Cerebellar nuclear complex (tissue), 1 donor: ENCODE data around the gene CARD16.
"Not testable (repeated sequence)": the region's sequence is repeated elsewhere in the genome, so short reads cannot be mapped to it uniquely, and the experiment has no call there.

Experiments used
- DNase-seq, 2 experiments: peaks; one replicate each; lab custom pipeline; 2025; lab: John Stamatoyannopoulos, UW

The CARD16 gene

DNA sequence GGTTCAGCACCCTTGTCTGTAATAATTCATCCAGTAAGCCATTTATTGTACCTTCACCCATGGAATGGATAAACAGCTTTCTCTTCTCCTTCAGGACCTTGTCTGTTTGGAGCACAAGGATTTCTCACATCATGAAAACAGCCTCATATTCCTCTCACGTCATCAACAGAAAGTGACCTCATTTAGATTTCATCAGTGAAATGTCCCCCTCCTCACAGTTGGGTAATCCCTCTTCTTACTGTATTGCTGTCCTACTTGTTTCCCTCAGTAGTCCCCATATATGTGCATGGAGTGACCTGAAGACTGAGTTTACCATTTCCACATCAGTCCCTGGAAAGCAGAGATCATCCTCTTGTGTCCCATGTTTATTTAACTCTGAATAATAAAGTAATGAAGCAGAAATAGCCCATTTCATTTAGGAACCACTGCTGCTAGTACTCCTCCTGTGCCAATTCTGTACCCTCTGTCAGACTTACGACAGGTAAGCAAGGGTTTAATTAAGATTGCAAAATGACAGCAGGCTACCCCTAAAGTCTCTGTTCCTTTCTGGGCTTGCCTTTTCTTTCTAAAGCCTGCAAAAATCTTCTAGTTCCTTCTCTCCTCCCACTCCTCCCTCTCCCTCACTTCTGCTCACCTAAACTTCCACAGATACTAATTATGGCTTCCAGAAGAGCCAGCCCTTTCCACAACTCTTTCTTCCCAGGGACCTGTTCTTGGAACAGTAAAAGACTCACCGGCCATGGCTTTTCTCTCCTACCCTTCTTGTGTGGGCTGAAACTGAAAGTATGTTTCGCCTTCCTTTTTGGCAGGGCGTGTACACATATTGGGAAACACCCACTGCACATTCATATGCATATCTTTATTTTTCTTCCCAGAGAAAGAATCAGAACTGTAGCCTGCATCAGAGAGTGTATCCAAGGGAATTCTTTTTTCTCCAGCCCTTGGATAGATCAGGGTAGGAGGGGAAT, at the start of gene CARD16:
Gene CARD16 (minus strand): TSS at position 779 of the 968 bp plus-strand sequence. CDS start 38 bp downstream, at position 741.
- not testable (repeated sequence) for DNase-seq

DNA sequence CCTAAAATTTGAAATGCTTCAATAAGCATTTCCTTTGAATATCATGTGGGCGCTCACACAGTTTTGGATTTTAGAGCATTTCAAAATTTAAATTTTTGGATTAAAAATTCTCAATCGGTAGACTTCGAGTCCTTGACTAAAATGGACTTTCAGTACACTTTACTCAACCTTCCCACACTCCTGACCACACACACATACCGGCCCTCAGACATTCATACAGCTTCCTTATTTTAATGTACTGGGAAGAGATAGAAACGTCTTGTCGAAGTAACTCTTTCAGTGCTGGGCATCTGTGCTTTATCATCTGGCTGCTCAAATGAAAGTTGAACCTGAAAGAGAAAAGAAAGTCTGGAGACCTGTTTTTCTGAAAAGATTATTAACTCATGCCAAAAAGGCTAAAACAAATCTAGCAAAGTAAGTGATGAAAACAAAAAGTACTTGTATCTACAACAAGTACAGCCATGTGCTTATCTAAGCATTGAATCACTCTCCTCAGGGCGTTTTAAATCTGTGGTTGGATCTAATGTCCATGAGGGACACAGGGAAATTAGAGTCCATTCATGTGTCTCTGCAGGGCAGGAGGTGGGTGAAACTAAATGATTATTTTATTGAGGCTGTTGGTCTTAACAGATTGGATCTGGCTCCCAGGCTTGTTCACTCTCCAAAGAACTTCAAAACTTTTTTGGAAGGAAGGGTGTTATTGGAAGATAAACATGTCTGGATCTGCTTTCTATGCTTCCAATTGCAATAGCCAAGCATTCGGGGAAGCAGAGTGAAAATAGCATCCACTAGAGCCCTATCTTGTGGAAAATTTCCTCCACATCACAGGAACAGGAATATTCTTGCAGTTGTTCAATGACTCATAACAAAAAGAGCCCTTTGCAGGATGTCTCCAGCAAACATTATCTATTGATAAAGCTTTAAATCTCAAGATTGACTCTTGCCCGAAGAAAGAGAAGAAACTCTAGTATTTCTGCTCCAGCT, 47.4 kb upstream of the CARD16 start:
- no peak for DNase-seq

DNA sequence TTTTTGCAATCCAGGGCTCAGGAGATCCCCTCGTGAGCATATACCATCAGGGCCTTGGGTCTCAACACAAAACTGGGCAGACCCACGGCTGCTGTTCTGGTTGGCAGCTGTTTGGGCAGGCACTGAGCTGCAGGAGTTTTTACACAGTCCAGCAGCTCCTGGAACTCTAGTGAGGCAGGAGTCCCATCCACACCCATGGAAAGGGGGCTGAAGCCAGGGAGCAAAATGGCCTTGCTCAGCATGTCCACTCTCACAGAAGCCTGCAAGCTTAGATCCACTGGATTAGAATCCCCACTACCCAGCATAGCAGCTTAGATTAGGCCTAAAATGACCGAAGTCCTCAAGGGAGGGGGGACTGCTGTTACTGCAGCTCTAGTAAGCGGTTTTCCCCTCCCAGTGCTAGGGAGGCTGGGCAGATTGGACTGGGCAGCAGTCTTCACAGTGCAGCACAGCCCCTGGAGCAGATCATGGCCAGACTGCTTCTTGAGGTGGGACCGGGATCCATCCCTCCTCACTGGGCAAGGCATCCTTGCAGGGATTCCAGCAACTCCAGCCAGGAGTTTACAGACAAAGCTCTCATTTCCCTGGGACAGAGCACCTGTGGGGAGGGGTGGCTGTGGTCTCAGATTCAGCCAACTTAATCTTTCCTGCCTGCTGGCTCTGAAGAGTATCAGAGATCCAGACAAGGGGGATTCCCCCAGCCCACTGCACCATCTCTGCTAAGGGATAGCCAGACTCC, 36.4 kb upstream of the CARD16 start:
- no peak for DNase-seq

DNA sequence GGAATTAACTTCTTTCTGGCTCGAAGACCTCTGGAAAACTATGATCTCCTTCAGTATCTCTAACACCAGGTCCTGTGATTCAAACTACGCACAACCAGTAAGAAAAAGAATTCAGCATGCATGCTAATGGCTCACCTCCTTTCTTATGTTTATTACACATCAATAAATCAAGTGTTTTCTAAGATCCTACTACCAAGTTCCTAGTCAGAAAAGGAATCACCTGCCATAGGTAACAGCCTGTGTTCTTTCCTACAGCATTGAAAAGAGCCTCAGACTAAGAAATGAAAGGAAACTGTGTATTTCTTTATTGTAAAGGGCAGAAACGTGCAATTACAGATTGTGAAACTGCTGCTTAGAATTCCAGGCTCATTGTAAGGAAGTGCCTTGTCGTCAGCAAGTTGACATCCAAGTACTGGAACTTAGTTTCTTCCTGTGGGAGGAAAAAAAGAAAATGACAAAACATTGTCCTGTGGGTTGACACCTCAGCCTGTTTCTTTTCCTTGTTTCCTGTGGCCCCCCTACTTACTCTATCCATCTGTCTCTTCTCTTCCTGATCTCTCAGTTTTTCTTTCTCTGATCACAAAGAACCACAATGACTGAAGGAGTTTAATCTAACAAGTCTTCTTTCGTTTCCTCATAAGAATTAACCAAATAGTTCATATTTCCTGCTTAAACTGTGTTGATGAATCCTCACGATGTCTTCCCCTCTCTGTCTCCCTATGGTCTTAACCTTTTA, 35.2 kb upstream of the CARD16 start:
- not testable (repeated sequence) for DNase-seq

DNA sequence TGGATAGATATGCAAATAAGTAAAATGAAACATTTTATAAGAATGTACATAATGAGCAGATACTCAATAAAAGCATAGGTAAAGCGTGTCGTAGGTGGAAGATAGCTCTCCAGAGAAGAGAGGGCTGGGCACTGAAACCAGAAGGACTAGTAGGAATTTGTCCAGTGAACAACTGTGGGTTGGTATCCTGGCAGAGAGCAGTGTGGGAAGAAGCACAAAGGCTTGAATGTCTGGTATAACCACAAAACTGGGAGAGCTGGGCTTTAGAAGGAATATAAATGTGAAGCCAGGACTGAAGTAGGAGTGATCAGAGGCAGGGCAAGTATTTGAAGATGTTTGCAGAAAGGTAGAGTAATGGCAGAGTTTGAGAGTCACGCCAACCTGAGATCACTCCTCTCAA, 33.1 kb upstream of the CARD16 start:
- no peak for DNase-seq

DNA sequence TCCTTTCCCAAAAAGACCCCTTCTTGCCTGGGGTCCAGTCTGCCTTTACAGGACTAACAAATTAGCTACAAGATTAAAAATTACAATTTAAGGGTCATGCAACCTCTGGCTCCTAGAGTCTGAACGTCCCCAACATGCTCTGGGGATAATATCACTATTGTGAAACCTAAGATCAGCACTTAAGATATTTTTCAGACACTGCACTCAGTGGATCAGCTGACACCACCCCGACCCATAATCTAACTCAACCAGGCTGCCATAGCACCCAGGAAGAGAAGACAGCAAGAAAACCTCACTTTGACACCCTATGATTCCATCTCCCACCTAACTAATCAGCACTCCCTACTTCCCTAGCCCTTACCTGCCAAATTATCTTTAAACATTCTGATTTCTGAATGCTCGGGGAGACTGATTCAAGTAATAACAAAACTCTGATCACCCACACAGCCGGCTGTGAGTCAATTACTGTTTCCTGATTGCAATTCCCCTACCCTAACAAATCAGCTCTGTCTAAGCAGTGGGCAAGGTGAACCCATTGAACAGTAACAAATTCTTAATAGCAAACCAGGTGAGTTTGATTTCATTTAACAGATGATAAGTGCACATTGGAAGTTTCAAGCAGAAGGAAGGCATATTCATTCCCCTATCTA, 32.1 kb upstream of the CARD16 start:
- DNase-seq, result not testable (repeated sequence)

DNA sequence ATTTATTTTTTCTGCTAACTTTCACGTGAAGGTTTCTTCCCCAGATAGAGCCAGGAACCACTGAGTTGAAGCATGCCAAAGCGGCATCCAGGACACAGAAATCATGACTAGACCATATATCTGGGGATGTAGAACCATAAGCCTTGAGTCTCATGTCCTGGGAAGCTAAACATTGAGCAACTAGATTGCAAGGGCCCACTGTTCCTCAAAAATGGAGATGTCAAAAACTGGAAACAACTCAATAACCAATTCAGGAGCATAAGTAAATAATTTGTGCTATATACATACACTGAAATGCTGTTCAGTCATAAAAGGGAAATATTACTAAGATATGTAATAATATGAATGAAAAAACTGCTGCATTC, 29.0 kb upstream of the CARD16 start:
- DNase-seq, result no peak

DNA sequence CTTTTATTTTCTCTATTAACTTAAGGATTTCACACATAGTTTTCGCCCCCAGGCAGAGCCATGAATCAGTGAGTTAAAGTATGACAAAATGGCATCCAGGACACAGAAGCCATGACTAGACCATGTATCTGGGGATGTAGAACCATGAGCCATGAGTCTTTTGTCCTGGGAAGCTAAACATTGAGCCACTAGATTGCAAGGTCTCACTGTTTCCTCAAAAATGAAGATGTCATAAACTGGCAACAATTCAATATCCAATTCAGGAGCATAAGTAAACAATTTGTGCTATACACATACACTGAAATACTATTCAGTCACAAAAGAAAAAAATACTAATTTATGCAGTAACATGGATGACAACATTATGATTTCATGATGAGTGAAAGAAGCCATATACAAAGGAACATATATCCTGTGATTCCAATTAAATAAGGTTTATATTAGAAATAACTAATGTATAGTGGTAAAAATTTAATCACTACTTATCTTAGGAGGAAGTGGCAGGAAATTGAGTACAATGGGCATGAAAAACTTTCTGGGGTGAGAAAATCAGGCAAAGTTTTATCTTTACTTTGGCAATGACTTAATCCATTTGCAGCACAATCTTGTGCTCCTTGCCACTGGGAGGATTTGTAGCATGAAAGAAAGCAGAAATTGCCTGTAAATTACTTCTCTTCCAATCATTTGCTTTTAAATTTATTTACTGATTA, 28.5 kb upstream of the CARD16 start:
- no peak for DNase-seq

DNA sequence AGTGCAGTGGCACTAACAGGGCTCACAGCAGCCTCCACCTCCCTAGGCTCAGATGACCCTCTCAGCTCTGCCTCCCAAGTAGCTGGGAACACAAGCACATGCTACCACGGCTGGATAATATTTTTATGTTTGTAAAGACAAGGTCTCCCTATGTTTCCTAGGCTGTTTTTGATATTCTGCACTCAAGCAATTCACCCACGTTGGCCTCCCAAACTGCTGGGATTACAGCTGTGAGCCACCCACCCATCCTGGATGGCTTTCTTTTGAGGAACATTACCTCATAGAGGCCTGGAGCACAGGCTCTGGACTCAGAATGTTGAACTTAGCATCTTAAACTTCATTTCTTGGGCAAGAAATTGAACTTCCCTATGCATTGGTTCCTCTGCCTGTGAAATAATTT, 26.9 kb upstream of the CARD16 start:
- not testable (repeated sequence) for DNase-seq

DNA sequence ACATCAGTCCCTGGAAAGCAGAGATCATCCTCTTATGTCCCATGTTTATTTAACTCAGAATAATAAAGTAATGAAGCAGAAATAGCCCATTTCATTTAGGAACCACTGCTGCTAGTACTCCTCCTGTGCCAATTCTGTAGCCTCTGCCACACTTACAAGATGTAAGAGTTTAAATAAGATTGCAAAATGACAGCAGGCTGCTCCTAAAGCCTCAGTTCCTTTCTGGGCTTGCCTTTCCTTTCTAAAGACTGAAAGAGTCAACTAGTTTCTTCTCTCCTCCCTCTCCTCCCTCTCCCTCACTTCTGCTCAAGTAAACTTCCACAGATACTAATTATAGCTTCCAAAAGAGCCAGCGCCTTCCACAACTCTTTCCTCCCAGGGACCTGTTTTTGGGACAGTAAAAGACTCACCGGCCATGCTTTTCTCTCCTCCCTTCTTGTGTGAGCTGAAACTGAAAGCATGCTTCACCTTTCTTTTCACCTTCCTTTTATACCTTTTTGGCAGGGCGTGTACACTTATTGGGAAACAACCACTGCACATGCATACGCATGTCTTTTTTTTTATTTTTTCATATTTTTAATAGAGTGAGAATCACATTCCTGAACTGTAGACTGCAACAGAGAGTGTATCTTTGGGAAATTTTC, 26.1 kb upstream of the CARD16 start:
- no peak for DNase-seq

DNA sequence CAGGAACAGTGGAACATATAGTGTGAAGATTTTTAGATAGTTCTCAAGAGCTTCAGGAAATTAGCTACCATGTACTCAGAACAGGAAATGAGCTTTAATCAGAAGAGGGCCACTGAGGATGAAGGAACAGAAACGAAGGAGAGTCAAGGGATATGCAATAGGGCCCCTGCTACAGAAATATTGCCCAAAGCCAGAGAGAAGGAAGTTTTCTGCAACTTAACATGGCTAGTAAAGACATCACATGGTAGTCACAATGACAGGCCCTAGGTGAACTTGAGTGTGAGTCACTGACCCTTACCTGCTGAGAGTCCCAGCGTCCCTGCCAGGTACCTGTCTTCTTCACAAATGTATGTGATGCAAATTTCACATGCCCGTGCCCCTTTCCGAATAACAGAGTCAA, 25.2 kb upstream of the CARD16 start:
- no peak for DNase-seq

DNA sequence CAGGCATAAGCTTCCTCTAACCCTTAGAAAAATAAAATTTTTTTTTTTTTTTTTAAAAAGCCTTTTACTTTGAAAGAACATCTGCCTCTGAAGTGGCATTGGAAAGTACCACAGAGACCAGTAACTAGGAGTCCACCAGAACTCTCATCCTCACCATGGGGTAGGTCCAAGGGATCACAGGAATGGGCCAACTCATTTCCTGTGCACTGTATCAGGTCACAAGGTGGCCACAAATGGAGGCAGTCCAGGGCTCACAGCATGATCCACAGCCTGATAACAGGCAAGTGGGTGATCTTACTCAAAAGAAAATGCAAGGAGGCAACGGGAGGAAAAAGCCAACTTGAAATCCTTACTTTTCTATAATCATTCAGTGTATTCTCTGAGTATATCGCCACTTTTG, 24.6 kb upstream of the CARD16 start:
- not testable (repeated sequence) for DNase-seq

DNA sequence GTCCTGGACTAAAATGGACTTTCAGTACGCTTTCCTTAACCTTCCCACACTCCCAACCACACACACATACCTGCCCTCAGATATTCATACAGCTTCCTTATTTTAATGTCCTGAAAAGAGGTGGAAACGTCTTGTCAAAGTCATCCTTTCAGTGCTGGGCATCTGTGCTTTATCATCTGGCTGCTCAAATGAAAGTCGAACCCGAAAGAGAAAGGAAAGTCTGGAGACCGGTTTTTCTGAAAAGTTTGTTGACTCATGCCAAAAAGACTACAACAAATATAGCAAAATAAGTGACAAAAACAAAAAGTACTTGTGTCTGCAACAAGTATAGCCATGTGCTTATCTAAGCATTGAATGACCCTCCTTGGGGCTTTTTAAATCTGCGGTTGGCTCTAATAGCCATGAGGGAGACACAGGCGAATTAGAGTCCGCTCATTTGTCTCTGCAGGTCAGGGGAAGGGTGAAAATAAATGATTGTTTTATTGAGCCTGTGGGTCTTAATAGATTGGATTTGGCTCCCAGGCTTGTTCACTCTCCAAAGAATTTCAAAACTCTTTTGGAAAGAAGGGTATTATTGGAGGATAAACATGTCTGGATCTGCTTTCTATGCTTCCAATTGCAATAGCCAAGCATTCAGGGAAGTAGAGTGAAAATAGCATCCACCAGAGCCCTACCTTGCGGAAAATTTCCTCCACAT, 18.3 kb upstream of the CARD16 start:
- DNase-seq, result not testable (repeated sequence)

DNA sequence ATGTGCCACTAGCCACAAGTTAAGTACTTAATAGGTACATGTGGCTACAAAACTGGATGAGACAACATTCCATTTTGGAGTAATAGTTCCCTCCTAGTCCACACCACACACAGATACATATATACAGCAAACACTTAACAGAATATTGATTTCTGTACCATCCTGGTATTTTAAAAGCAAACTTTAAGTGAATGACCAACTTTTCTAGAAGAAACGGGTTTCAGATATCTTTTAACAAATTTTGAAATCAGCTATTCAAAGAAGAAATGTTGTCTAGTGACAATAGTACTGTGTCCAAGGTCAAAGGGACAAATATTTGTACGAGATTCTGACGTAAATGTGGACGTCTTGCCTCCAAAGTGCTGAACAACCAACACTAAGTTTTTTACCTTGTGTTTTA, 12.3 kb upstream of the CARD16 start:
- no peak for DNase-seq

DNA sequence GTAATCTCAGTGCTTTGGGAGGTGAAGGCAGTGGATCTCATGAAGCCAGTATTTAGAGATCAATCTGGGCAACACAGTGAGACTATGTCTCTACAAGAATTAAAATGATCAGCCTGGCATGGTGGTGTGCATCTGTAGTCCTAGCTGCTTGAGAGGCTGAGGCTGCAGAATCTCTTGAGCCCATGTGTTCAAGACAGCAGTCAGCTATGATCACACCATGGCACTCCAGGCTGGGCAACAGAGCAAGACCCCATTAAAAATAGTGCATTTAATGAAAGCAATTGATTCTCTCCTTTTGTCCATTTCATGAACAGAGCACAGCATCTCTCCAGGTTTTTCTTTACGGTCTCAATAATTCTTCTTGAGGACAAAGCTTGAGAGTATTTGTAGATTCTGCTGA, 11.3 kb upstream of the CARD16 start:
- DNase-seq, result no peak

DNA sequence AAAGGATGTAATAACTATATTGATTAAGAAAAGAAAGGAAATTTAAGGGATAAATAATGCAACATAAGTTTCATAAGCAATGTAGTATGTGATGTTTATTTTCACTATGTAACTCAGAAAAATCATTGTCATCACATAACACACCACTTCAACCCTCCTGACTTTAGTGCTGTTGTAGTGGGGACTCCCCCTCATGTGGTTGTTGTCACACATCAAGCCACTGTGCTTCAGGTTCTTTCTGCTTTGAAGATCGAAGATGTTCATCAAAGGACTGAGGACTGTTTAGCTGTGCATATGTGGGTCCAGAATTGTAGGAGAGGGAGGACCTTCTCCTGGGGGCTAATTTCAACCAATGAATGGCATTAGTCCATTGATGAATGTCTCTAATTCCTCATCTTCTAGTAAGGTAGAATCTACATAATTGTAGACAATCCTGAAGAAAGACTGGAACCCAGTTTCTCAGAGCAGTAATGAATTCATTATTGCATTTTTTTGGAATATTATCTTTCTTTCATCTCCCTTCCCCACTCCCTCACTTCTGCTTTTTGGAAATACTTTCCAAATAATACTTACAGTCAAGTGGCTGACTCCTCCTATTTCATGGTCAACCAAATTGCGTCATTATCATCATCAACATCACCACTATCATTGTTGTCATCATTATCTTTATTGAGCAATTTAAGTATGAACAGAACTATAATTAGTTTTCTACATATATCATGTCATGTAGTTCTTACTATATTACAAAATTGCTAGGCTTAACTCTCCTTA, 9.8 kb upstream of the CARD16 start:
- DNase-seq, result no peak

DNA sequence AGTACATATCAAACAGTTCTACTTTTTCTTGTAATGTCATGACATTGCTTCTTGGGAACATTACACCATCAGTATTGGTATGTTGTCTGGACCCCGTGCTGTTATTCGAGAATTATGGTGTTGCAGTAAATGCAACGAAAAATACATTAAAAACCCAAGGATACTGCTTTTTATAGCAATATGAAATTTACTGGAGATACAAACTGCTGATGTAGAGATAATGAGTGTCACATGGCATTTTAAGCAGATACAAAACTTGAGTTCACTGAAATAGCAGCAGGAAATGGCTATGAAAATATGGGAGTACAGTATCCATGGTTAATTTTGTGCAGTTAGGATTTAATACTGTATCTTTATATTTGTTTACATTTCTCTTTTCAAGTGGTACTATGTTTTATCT, 7.4 kb upstream of the CARD16 start:
- no peak for DNase-seq

DNA sequence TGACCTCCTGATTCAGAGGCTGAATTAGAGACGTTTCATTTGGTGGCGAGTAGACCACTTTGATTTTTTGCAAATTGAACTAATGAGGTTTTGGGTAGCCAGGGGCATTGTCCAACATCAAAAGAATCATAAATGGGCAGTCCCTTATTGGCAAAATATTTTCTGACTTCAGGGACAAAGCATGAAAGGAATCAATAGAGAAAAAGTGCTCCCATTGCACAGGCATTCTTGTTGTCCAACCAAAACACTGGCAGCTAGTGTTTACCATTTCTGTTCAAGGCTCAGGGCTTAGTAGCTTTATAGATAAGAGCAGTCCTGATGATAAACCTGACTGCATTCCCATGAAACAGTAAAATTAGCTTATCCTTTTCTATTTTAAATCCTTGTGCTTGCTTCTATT, 6.4 kb upstream of the CARD16 start:
- DNase-seq, result no peak
